Measurements from ENCODE around the gene LORICRIN. TPM values are rescaled to one million over a fixed set of nuclear protein-coding genes. Genes with fewer than 3 reads are reported as not detected.

Gene LORICRIN
- total RNA-seq, 1 experiment from 2014 or later, result not detected

DNA sequence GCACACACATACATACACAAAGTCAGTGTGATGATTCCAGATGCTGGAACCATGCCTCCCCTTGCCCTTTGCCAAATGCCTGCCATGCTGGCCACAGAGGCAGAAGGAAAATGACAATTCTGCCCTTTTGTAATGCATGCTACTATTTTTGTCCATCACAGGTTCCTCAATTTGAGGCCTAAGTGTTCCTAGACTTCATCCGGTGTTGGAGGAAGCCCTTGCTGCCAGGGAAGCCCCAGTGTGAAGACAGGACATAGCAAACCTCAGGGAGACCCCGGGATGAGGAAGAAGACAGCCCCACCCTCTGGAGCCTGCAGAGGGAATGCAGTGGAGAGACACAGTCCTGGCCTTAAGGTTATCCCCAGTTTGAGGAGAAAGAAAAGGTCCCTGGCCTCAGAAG, 27.7 kb upstream of the LORICRIN start:
- TF ChIP-seq, protein P1, sequence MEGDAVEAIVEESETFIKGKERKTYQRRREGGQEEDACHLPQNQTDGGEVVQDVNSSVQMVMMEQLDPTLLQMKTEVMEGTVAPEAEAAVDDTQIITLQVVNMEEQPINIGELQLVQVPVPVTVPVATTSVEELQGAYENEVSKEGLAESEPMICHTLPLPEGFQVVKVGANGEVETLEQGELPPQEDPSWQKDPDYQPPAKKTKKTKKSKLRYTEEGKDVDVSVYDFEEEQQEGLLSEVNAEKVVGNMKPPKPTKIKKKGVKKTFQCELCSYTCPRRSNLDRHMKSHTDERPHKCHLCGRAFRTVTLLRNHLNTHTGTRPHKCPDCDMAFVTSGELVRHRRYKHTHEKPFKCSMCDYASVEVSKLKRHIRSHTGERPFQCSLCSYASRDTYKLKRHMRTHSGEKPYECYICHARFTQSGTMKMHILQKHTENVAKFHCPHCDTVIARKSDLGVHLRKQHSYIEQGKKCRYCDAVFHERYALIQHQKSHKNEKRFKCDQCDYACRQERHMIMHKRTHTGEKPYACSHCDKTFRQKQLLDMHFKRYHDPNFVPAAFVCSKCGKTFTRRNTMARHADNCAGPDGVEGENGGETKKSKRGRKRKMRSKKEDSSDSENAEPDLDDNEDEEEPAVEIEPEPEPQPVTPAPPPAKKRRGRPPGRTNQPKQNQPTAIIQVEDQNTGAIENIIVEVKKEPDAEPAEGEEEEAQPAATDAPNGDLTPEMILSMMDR (IDR thresholded peaks at IDR 0.05; ENCODE audit: unreplicated experiment), result no peak
- no TSS peak for BruUV-seq (replicated peaks)
- Mint-ChIP-seq H3K27me3 (ENCODE audit: unreplicated experiment) (no peaks in the 10 kb centered on the region), H3K9me3 (ENCODE audit: low read depth, unreplicated experiment) (peaks cover 3% of the 10 kb centered on the region), H3K4me1 (ENCODE audit: low read depth, unreplicated experiment) (peaks cover 7% of the 10 kb centered on the region), H3K27ac (ENCODE audit: unreplicated experiment) (no peak overlapping the region), H3K36me3 (ENCODE audit: insufficient read depth, unreplicated experiment) (no peaks in the 10 kb centered on the region), H3K4me3 (ENCODE audit: low read depth, unreplicated experiment) (no peak overlapping the region)
- intact Hi-C loops (cut with micrococcal nuclease; ENCODE audit: unreplicated experiment), result no loop called here
- DNase-seq, result no peak
- CTCF ChIA-PET, result no interaction called here

DNA sequence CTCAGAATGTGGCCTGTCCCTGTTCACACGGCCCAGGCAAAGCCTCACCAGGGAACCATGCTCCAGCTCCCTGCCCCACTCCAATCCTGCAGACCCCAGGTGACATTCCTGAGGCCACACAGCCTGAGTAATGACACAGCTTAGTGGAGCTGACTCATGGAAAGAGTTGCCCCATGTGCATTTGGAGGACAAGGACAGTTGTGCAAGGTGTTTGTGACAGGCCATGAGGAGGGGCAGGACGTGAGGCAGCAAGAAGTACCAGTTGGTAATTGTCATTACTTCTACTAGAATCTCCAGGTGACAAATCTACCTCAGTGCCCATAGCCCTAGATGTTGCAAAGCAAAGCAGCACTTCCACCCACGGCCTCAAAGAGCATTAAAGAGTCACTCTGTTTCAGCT, 26.9 kb upstream of the LORICRIN start:
- Mint-ChIP-seq H3K36me3 (ENCODE audit: insufficient read depth, unreplicated experiment) (no peaks in the 10 kb centered on the region), H3K27ac (ENCODE audit: unreplicated experiment) (no peak overlapping the region), H3K27me3 (ENCODE audit: unreplicated experiment) (peaks cover 2% of the 10 kb centered on the region), H3K9me3 (ENCODE audit: low read depth, unreplicated experiment) (peaks cover 3% of the 10 kb centered on the region), H3K4me1 (ENCODE audit: low read depth, unreplicated experiment) (peaks cover 7% of the 10 kb centered on the region), H3K4me3 (ENCODE audit: low read depth, unreplicated experiment) (no peak overlapping the region)
- CTCF ChIA-PET, result interaction anchor here (0.6 kb wide), 1 partner anchor 504 kb away, joined by 4 read pairs; no protein-coding TSS in a partner anchor
- DNase-seq, result no peak
- no TSS peak for BruUV-seq (replicated peaks)
- intact Hi-C loops (cut with micrococcal nuclease; ENCODE audit: unreplicated experiment), result no loop called here
- TF ChIP-seq, protein P1 (IDR thresholded peaks at IDR 0.05; ENCODE audit: unreplicated experiment), result no peak

DNA sequence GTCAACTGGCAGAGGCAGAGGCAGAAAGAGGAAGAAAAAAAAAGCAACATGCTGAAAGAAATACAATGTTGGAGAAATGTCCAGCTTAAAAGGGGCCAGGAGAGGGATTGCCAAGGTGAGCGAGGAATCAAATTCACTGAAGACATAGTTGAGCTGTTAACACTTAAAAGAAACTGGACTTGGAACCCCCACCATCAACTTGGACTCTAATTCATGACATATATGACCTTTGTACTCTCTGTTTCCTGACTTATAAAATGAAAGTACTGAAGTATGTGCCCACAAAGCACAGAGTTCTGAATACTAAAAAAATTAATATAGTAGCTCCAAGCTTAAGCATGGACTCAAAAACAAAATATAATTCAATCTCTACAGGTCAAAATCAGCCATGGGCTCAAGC, 26.0 kb upstream of the LORICRIN start:
- H3K27me3 Mint-ChIP-seq (ENCODE audit: unreplicated experiment), result peaks cover 10% of the 10 kb centered on the region
- H3K4me1 Mint-ChIP-seq (ENCODE audit: low read depth, unreplicated experiment), result peaks cover 7% of the 10 kb centered on the region
- no peak overlapping the region for H3K4me3 Mint-ChIP-seq (ENCODE audit: low read depth, unreplicated experiment)
- no peak overlapping the region for H3K27ac Mint-ChIP-seq (ENCODE audit: unreplicated experiment)
- DNase-seq, result no peak
- TF ChIP-seq, protein P1 (IDR thresholded peaks at IDR 0.05; ENCODE audit: unreplicated experiment), result no peak
- no TSS peak for BruUV-seq (replicated peaks)
- CTCF ChIA-PET, result interaction anchor here (0.6 kb wide), 1 partner anchor 505 kb away, joined by 4 read pairs; no protein-coding TSS in a partner anchor
- H3K36me3 Mint-ChIP-seq (ENCODE audit: insufficient read depth, unreplicated experiment), result peaks cover 4% of the 10 kb centered on the region
- peaks cover 3% of the 10 kb centered on the region for H3K9me3 Mint-ChIP-seq (ENCODE audit: low read depth, unreplicated experiment)
- intact Hi-C loops (cut with micrococcal nuclease; ENCODE audit: unreplicated experiment), result no loop called here

DNA sequence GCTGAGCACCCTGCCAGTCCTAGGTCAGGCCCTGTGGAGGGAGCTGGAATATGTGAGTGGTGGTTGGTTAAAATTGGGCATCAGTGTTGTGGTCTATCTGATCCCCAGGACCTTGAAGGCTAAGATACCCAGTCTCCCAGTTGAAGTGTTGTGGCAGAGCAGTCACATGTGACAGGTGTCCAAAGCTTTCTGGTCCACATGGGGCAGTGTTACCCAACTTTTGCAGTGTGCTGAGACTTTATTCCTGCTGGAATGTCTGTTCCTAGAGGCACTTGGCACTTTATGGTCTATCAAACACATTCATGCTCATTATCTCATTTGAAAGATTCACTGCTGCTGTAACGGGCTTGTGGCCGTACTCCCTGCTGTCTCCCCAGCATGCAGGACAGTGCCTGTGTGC, 21.0 kb upstream of the LORICRIN start:
- H3K27ac Mint-ChIP-seq (ENCODE audit: unreplicated experiment), result no peak overlapping the region
- H3K4me1 Mint-ChIP-seq (ENCODE audit: low read depth, unreplicated experiment), result peaks cover 1% of the 10 kb centered on the region
- TF ChIP-seq, protein P1 (IDR thresholded peaks at IDR 0.05; ENCODE audit: unreplicated experiment), result no peak
- peaks cover 5% of the 10 kb centered on the region for H3K36me3 Mint-ChIP-seq (ENCODE audit: insufficient read depth, unreplicated experiment)
- no TSS peak for BruUV-seq (replicated peaks)
- CTCF ChIA-PET, result interaction anchor here (0.5 to 1.5 kb wide), 2 partner anchors 46 to 267 kb away, joined by 3 read pairs; no protein-coding TSS in a partner anchor
- peak; percentile 22 for DNase-seq
- H3K27me3 Mint-ChIP-seq (ENCODE audit: unreplicated experiment), result peaks cover 46% of the 10 kb centered on the region
- H3K4me3 Mint-ChIP-seq (ENCODE audit: low read depth, unreplicated experiment), result no peak overlapping the region
- intact Hi-C loops (cut with micrococcal nuclease; ENCODE audit: unreplicated experiment), result no loop called here
- no peaks in the 10 kb centered on the region for H3K9me3 Mint-ChIP-seq (ENCODE audit: low read depth, unreplicated experiment)

Measured in Calu3 (cell line).